NK-92 (cell line): ENCODE results near the gene RANBP17.
"Not testable (repeated sequence)": the region's sequence is repeated elsewhere in the genome, so short reads cannot be mapped to it uniquely, and the experiment has no call there.

Experiments
- DNase-seq: peaks from one replicate; lab custom pipeline; 2025; ENCODE audit not compliant: unreplicated experiment; lab: John Stamatoyannopoulos, UW

RANBP17 gene

GRCh38 chr5:171283753-171284152 lies 421.9 kb downstream of the RANBP17 start:
- DNase-seq, result no peak

GRCh38 chr5:171285465-171285864 lies 423.6 kb downstream of the RANBP17 start:
- no peak for DNase-seq

- DNase-seq, result no peak
Observed at GRCh38 chr5:171288066-171288465, 426.2 kb downstream of the RANBP17 start.

- DNase-seq, result no peak
Observed at GRCh38 chr5:171291371-171291770, 429.6 kb downstream of the RANBP17 start.

- DNase-seq, result no peak
Observed at GRCh38 chr5:171295299-171295698, 433.5 kb downstream of the RANBP17 start.

GRCh38 chr5:171295801-171296200 lies 434.0 kb downstream of the RANBP17 start:
- DNase-seq, result no peak

GRCh38 chr5:171297941-171298340 lies 436.1 kb downstream of the RANBP17 start:
- DNase-seq, result not testable (repeated sequence)

GRCh38 chr5:171299228-171299627 lies 437.4 kb downstream of the RANBP17 start:
- DNase-seq, result no peak

- no peak for DNase-seq
Observed at GRCh38 chr5:171299851-171300250, 438.0 kb downstream of the RANBP17 start.

GRCh38 chr5:171300358-171300757 lies 438.5 kb downstream of the RANBP17 start:
- DNase-seq, result no peak

- no peak for DNase-seq
Observed at GRCh38 chr5:171306166-171306565, 444.3 kb downstream of the RANBP17 start.

- DNase-seq, result no peak
Observed at GRCh38 chr5:171306781-171307591, 445.2 kb downstream of the RANBP17 start.

GRCh38 chr5:171307789-171308452 lies 446.1 kb downstream of the RANBP17 start:
- no peak for DNase-seq

- DNase-seq, result no peak
Observed at GRCh38 chr5:171308453-171309275, 446.8 kb downstream of the RANBP17 start, which contains the start of gene TLX3. Gene TLX3 (plus strand): TSS chr5:171309248. CDS start chr5:171309366, 118 bp downstream.

- DNase-seq, result no peak
Observed at GRCh38 chr5:171309276-171310211, 447.7 kb downstream of the RANBP17 start.

GRCh38 chr5:171310212-171310818 lies 448.5 kb downstream of the RANBP17 start:
- DNase-seq, result no peak

- no peak for DNase-seq
Observed at GRCh38 chr5:171310819-171311321, 449.1 kb downstream of the RANBP17 start.

- no peak for DNase-seq
Observed at GRCh38 chr5:171311322-171312077, 449.7 kb downstream of the RANBP17 start.
